Lower leg skin (tissue), 4 donors: Measurements from ENCODE around the gene MCRIP2. TPM values are rescaled to one million over a fixed set of nuclear protein-coding genes. Genes with fewer than 3 reads are reported as not detected.

Source experiments
- DNase-seq, 2 donors: peaks; one replicate each; pipeline ENCODE4 v3.0.0-alpha.2; 2019; ENCODE audit warnings: low spot score in 2 of 2
- H3K4me3 ChIP-seq: fragments of 200-600 bp; sonication (generic); 2 replicates; pipeline ENCODE4 v1.5.1; 2017; ENCODE audit warnings: mild to moderate bottlenecking, low read depth; ENCODE audit not compliant: poor library complexity, severe bottlenecking
- CTCF ChIP-seq, 3 donors: fragments of 450-650 bp; IDR thresholded peaks; one replicate each; pipeline ENCODE4 v1.5.1; 2016; ENCODE audit warnings: antibody characterized with exemption in 3 of 3, mild to moderate bottlenecking in 3 of 3, moderate library complexity in 2 of 3
- POLR2A ChIP-seq, 2 donors: fragments of 450-650 bp; IDR thresholded peaks; one replicate each; pipeline ENCODE4 v1.6.1; 2016 to 2017; ENCODE audit warnings: antibody characterized with exemption in 2 of 2, mild to moderate bottlenecking in 1 of 2, moderate library complexity in 1 of 2
- WGBS, 2 donors: methylation state at CpG; one replicate each; pipeline ENCODE4 v1.1.5; 2018; 5-methylcytosine and 5-hydroxymethylcytosine counted together
- intact Hi-C: fragments of 100-400 bp; cut with DNase I; formaldehyde crosslinking; loops from one replicate; pipeline ENCODE4 v1.15.0; 2023; ENCODE audit warnings: low total_unique reads
- total RNA-seq, 4 donors: library from RNA; depleted of rRNA; stranded (reverse); fragments of >200 nt; gene quantifications; one replicate each; pipeline ENCODE4 v1.1.0, GENCODE V29; 2016

MCRIP2 gene
- total RNA-seq, 4 donors from 2014 or later = 10.5 to 31.3 (median 23.2) TPM

- WGBS, 2 donors = 32 to 38% methylated on average over 19 to 48 of the region's 57 CpGs
- no peak for TF ChIP-seq POLR2A (IDR thresholded peaks at IDR 0.05)
- TF ChIP-seq CTCF (IDR thresholded peaks at IDR 0.05) = no peak
- DNase-seq = no peak
- H3K4me3 ChIP-seq = no peak overlapping the region
- intact Hi-C loops = no loop called here
These were observed 35.9 kb downstream of the MCRIP2 start for GRCh38 chr16:677316-678190.

- WGBS, 2 donors = 62 to 73% methylated on average over 10 to 20 of the region's 21 CpGs
These were observed 36.7 kb downstream of the MCRIP2 start for GRCh38 chr16:678209-678857.

GRCh38 chr16:678858-679813 lies 37.5 kb downstream of the MCRIP2 start:
- WGBS, 2 donors = 7 to 30% methylated on average over 21 to 28 of the region's 52 CpGs
- H3K4me3 ChIP-seq = peak overlapping the region; percentile 2
- intact Hi-C loops = no loop called here
- TF ChIP-seq POLR2A (IDR thresholded peaks at IDR 0.05) (no peak), CTCF (IDR thresholded peaks at IDR 0.05) (no peak)
- peak; percentile 62 to 94 for DNase-seq

More at GRCh38 chr16:678209-678857, 36.7 kb downstream of the MCRIP2 start:
- DNase-seq = no peak
- TF ChIP-seq POLR2A (IDR thresholded peaks at IDR 0.05) (no peak), CTCF (IDR thresholded peaks at IDR 0.05) (no peak)
- H3K4me3 ChIP-seq = no peak overlapping the region
- intact Hi-C loops = no loop called here

- 1 to 3% methylated on average over 12 to 65 of the region's 91 CpGs for WGBS, 2 donors
- intact Hi-C loops = no loop called here
- peak within 1 kb of the TSS; percentile 76 for H3K4me3 ChIP-seq
- TF ChIP-seq POLR2A (IDR thresholded peaks at IDR 0.05) (peak in 1 of 2 donors; percentile 5), CTCF (IDR thresholded peaks at IDR 0.05) (no peak)
- DNase-seq = peak; percentile 83 to 98
These were observed 38.4 kb downstream of the MCRIP2 start, which contains the start of gene STUB1 for GRCh38 chr16:679814-680624. STUB1 (plus strand) TSS chr16:680410; CDS start chr16:680526, 116 bp downstream.

GRCh38 chr16:680625-680945 lies 39.0 kb downstream of the MCRIP2 start:
- no peak for DNase-seq
- intact Hi-C loops = no loop called here
- 0% methylated on average over 18 of the region's 38 CpGs for WGBS, 2 donors
- no peak for TF ChIP-seq CTCF (IDR thresholded peaks at IDR 0.05)
- H3K4me3 ChIP-seq = peak overlapping the region; percentile 76
